HG03064 (cell line): Measurements from ENCODE around the gene RIN3.
A peak's percentile ranks its signal among the peaks of the same experiment; 100 is the strongest.

Experiments used
- ATAC-seq: cut with Tn5 transposase; IDR thresholded peaks from one replicate; pipeline ENCODE4 v1.9.1; 2021; ENCODE audit warnings: low read depth; ENCODE audit not compliant: unreplicated experiment

RIN3 gene

GRCh38 chr14:92568621-92569479 is 55.3 kb downstream of the RIN3 start:
- ATAC-seq = peak; percentile 63

GRCh38 chr14:92570674-92571262 is 57.2 kb downstream of the RIN3 start:
- no peak for ATAC-seq

- ATAC-seq = no peak
Observed at GRCh38 chr14:92572050-92572449, 58.5 kb downstream of the RIN3 start.

GRCh38 chr14:92573761-92574498 is 60.3 kb downstream of the RIN3 start:
- ATAC-seq = no peak

- no peak for ATAC-seq
Observed at GRCh38 chr14:92575061-92575747, 61.6 kb downstream of the RIN3 start.

GRCh38 chr14:92575748-92576303 is 62.2 kb downstream of the RIN3 start:
- no peak for ATAC-seq

- ATAC-seq = peak; percentile 58
Observed at GRCh38 chr14:92577321-92577742, 63.8 kb downstream of the RIN3 start.

GRCh38 chr14:92578511-92578910 is 64.9 kb downstream of the RIN3 start:
- ATAC-seq = no peak

GRCh38 chr14:92579244-92579936 is 65.8 kb downstream of the RIN3 start:
- ATAC-seq = no peak

GRCh38 chr14:92581206-92581605 is 67.6 kb downstream of the RIN3 start:
- no peak for ATAC-seq

- no peak for ATAC-seq
Observed at GRCh38 chr14:92581966-92582566, 68.5 kb downstream of the RIN3 start.

GRCh38 chr14:92582706-92583452 is 69.3 kb downstream of the RIN3 start:
- ATAC-seq = no peak

GRCh38 chr14:92584220-92584619 is 70.6 kb downstream of the RIN3 start:
- no peak for ATAC-seq

- ATAC-seq = no peak
Observed at GRCh38 chr14:92584816-92585215, 71.2 kb downstream of the RIN3 start.

- ATAC-seq = no peak
Observed at GRCh38 chr14:92585981-92586937, 72.7 kb downstream of the RIN3 start.

GRCh38 chr14:92586963-92587699 is 73.5 kb downstream of the RIN3 start:
- no peak for ATAC-seq

GRCh38 chr14:92587700-92588085 is 74.1 kb downstream of the RIN3 start:
- ATAC-seq = no peak
